ENCODE results near the gene LRRFIP1. TPM values are rescaled to one million over a fixed set of nuclear protein-coding genes. Genes with fewer than 3 reads are reported as not detected.
"Not testable (repeated sequence)": the region's sequence is repeated elsewhere in the genome, so short reads cannot be mapped to it uniquely, and the experiment has no call there.

LRRFIP1 gene
- total RNA-seq, 6 experiments from 2014 or later: 29.4 to 56.3 (median 49.7) TPM

GRCh38 chr2:237774811-237775553 is 147.6 kb downstream of the LRRFIP1 start:
- intact Hi-C loops (cut with DNase I): no loop called here
- TF ChIP-seq POLR2A (IDR thresholded peaks at IDR 0.05) (no peak), CTCF (IDR thresholded peaks at IDR 0.05) (peak; percentile 70 to 77 (median 70))
- Histone ChIP-seq H3K4me3 (no peak overlapping the region), H3K27ac (no peak overlapping the region), H3K27me3 (no peaks in the 10 kb centered on the region), H3K9me3 (no peaks in the 10 kb centered on the region), H3K4me1 (peaks cover 0 to 10% (median 2%) of the 10 kb centered on the region in 4 donors), H3K36me3 (peaks cover under 1 to 12% (median 5%) of the 10 kb centered on the region in 4 donors)
- ATAC-seq (peak; percentile 95 to 97 (median 95)), DNase-seq (peak; percentile 52 to 83 (median 76))
- 52% methylated on average over 10 of the region's 13 CpGs for WGBS (ENCODE audit: insufficient coverage, low coverage, low lambda C conversion rate, missing lambda C conversion rate)

GRCh38 chr2:237779521-237779920 is 152.1 kb downstream of the LRRFIP1 start:
- Histone ChIP-seq H3K4me3 (no peak overlapping the region), H3K36me3 (peaks cover 3 to 24% (median 11%) of the 10 kb centered on the region in 4 donors), H3K27me3 (no peaks in the 10 kb centered on the region), H3K4me1 (peaks cover 0 to 5% (median 2%) of the 10 kb centered on the region in 4 donors), H3K27ac (no peak overlapping the region), H3K9me3 (no peaks in the 10 kb centered on the region)
- TF ChIP-seq POLR2A (IDR thresholded peaks at IDR 0.05): no peak
- TF ChIP-seq CTCF (IDR thresholded peaks at IDR 0.05): no peak
- intact Hi-C loops (cut with DNase I): no loop called here
- ATAC-seq (no peak), DNase-seq (no peak)
- 100% methylated on average over 4 of the region's 14 CpGs for WGBS (ENCODE audit: insufficient coverage, low coverage, low lambda C conversion rate, missing lambda C conversion rate)

GRCh38 chr2:237782181-237782580 is 154.8 kb downstream of the LRRFIP1 start:
- no peak for DNase-seq
- H3K27ac ChIP-seq: no peak overlapping the region
- H3K9me3 ChIP-seq: no peaks in the 10 kb centered on the region
- no peaks in the 10 kb centered on the region for H3K4me1 ChIP-seq
- no peak for ATAC-seq
- no peak overlapping the region for H3K4me3 ChIP-seq
- intact Hi-C loops (cut with DNase I): no loop called here
- no peaks in the 10 kb centered on the region for H3K27me3 ChIP-seq
- H3K36me3 ChIP-seq: peaks cover 3 to 24% (median 11%) of the 10 kb centered on the region in 4 donors
- 88% methylated on average over 1 of the region's 7 CpGs for WGBS (ENCODE audit: insufficient coverage, low coverage, low lambda C conversion rate, missing lambda C conversion rate)
- TF ChIP-seq CTCF (IDR thresholded peaks at IDR 0.05) (no peak), POLR2A (IDR thresholded peaks at IDR 0.05) (no peak)

- WGBS (ENCODE audit: insufficient coverage, low coverage, low lambda C conversion rate, missing lambda C conversion rate): 61% methylated on average over 3 of the region's 5 CpGs
- DNase-seq; H3K27ac ChIP-seq; H3K27me3 ChIP-seq; H3K4me1 ChIP-seq; intact Hi-C loops (cut with DNase I); H3K9me3 ChIP-seq; ATAC-seq; H3K4me3 ChIP-seq: not testable (repeated sequence)
- peaks cover 3 to 24% (median 11%) of the 10 kb centered on the region in 4 donors for H3K36me3 ChIP-seq
These were observed 156.3 kb downstream of the LRRFIP1 start for GRCh38 chr2:237783678-237784077.

- ATAC-seq: no peak
- no peaks in the 10 kb centered on the region for H3K4me1 ChIP-seq
- intact Hi-C loops (cut with DNase I): no loop called here
- no peak for DNase-seq
- no peaks in the 10 kb centered on the region for H3K27me3 ChIP-seq
- H3K9me3 ChIP-seq: no peaks in the 10 kb centered on the region
- H3K27ac ChIP-seq: no peak overlapping the region
- H3K36me3 ChIP-seq: peaks cover 0 to 2% (median 0%) of the 10 kb centered on the region in 4 donors
- no peak for TF ChIP-seq POLR2A (IDR thresholded peaks at IDR 0.05)
- no peak for TF ChIP-seq CTCF (IDR thresholded peaks at IDR 0.05)
- no peak overlapping the region for H3K4me3 ChIP-seq
- WGBS (ENCODE audit: insufficient coverage, low coverage, low lambda C conversion rate, missing lambda C conversion rate): 86% methylated on average over 4 of the region's 4 CpGs
These were observed 159.5 kb downstream of the LRRFIP1 start for GRCh38 chr2:237786936-237787335.
